HCT116 (cell line): ENCODE results near the gene ENTHD1.

Experiments
- EZH2 ChIP-seq: fragments of 200-600 bp; sonication (generic); IDR thresholded peaks from 2 replicates; pipeline ENCODE4 v1.6.1; 2017; ENCODE audit warnings: antibody characterized with exemption, mixed run types
- JUND ChIP-seq: IDR thresholded peaks from 2 replicates; pipeline ENCODE4 v1.6.1; 2012
- POLR2AphosphoS5 ChIP-seq: IDR thresholded peaks from 2 replicates; pipeline ENCODE4 v1.6.1; 2011; ENCODE audit warnings: mild to moderate bottlenecking, low read depth, low read length, moderate library complexity
- RAD21 ChIP-seq: IDR thresholded peaks from 2 replicates; pipeline ENCODE4 v1.6.1; 2012; ENCODE audit warnings: low read depth, mild to moderate bottlenecking
- SP1 ChIP-seq: IDR thresholded peaks from 2 replicates; pipeline ENCODE4 v1.6.1; 2012; ENCODE audit warnings: low read depth
- SRF ChIP-seq: IDR thresholded peaks from 2 replicates; pipeline ENCODE4 v1.6.1; 2012; ENCODE audit warnings: low read depth
- YY1 ChIP-seq: IDR thresholded peaks from 2 replicates; pipeline ENCODE4 v1.6.1; 2011; ENCODE audit warnings: low read length, low read depth, moderate library complexity, mild to moderate bottlenecking; ENCODE audit not compliant: insufficient replicate concordance; ENCODE audit errors: extremely low read depth
- TF ChIP-seq, protein P1 (sequence below), 3 experiments: fragments of 200-600 bp in 1 of 3; sonication (generic) in 1 of 3; IDR thresholded peaks in 2 of 3; conservative IDR thresholded peaks in 1 of 3; 2 replicates each; pipeline ENCODE4 v1.5.1; 2012 to 2017; ENCODE audit warnings: low read depth in 2 of 3, low read length in 2 of 3, antibody characterized with exemption in 1 of 3, borderline replicate concordance in 1 of 3, control low read depth in 1 of 3, mild to moderate bottlenecking in 1 of 3, mixed read lengths in 1 of 3, mixed run types in 1 of 3, moderate library complexity in 1 of 3; ENCODE audit not compliant: insufficient read depth in 1 of 3
- TF ChIP-seq, protein P2 (sequence below): IDR thresholded peaks from 2 replicates; pipeline ENCODE4 v1.6.1; 2012; ENCODE audit warnings: low read depth

DNA sequence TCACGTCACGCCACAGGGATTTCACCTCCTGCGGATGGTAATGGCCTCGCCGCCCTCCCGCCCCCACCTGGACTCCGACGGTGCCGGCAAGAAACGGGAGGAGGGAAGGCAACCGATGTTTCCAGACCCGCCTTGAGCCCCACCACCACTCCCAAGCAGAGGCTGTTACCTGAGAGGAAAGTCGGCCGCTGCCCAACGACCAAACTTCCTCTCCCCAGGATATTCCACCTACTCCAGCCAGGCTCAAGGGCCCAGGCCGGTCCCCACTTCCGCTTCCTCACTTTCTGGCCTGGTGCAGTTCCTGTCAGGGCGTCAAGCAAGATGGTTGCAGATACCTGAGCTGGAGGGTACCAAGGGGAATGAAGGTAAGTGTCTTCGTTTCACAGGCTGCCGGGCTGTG is at the start of gene ENTHD1:
- TF ChIP-seq, protein P1, sequence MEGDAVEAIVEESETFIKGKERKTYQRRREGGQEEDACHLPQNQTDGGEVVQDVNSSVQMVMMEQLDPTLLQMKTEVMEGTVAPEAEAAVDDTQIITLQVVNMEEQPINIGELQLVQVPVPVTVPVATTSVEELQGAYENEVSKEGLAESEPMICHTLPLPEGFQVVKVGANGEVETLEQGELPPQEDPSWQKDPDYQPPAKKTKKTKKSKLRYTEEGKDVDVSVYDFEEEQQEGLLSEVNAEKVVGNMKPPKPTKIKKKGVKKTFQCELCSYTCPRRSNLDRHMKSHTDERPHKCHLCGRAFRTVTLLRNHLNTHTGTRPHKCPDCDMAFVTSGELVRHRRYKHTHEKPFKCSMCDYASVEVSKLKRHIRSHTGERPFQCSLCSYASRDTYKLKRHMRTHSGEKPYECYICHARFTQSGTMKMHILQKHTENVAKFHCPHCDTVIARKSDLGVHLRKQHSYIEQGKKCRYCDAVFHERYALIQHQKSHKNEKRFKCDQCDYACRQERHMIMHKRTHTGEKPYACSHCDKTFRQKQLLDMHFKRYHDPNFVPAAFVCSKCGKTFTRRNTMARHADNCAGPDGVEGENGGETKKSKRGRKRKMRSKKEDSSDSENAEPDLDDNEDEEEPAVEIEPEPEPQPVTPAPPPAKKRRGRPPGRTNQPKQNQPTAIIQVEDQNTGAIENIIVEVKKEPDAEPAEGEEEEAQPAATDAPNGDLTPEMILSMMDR (IDR thresholded peaks at IDR 0.05 in 2 of 3, conservative IDR thresholded peaks at IDR 0.05 in 1 of 3; ENCODE audit: borderline replicate concordance in 1 of 3, insufficient read depth in 1 of 3, low read depth in 2 of 3, low read length in 2 of 3) = no peak
- TF ChIP-seq, protein P2, sequence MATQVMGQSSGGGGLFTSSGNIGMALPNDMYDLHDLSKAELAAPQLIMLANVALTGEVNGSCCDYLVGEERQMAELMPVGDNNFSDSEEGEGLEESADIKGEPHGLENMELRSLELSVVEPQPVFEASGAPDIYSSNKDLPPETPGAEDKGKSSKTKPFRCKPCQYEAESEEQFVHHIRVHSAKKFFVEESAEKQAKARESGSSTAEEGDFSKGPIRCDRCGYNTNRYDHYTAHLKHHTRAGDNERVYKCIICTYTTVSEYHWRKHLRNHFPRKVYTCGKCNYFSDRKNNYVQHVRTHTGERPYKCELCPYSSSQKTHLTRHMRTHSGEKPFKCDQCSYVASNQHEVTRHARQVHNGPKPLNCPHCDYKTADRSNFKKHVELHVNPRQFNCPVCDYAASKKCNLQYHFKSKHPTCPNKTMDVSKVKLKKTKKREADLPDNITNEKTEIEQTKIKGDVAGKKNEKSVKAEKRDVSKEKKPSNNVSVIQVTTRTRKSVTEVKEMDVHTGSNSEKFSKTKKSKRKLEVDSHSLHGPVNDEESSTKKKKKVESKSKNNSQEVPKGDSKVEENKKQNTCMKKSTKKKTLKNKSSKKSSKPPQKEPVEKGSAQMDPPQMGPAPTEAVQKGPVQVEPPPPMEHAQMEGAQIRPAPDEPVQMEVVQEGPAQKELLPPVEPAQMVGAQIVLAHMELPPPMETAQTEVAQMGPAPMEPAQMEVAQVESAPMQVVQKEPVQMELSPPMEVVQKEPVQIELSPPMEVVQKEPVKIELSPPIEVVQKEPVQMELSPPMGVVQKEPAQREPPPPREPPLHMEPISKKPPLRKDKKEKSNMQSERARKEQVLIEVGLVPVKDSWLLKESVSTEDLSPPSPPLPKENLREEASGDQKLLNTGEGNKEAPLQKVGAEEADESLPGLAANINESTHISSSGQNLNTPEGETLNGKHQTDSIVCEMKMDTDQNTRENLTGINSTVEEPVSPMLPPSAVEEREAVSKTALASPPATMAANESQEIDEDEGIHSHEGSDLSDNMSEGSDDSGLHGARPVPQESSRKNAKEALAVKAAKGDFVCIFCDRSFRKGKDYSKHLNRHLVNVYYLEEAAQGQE = no peak
- TF ChIP-seq RAD21 (no peak), SP1 (no peak), EZH2 (no peak), SRF (no peak), YY1 (no peak), JUND (no peak), POLR2AphosphoS5 (no peak)
